GM12801 (cell line): ENCODE measurements around the gene PSEN1.

Experiments used
- CTCF ChIP-seq: IDR thresholded peaks from one replicate; pipeline ENCODE4 v1.5.1; 2011; ENCODE audit warnings: control low read depth; ENCODE audit not compliant: insufficient read length; ENCODE audit errors: extremely low read depth

Gene PSEN1

GRCh38 chr14:73176685-73177084 is 40.4 kb downstream of the PSEN1 start:
- no peak for TF ChIP-seq CTCF

GRCh38 chr14:73180385-73180805 is 44.1 kb downstream of the PSEN1 start:
- no peak for TF ChIP-seq CTCF

- no peak for TF ChIP-seq CTCF
Measured at GRCh38 chr14:73188501-73188911, 52.2 kb downstream of the PSEN1 start.

- no peak for TF ChIP-seq CTCF
Measured at GRCh38 chr14:73189651-73190050, 53.3 kb downstream of the PSEN1 start.

- TF ChIP-seq CTCF = no peak
Measured at GRCh38 chr14:73191441-73191840, 55.1 kb downstream of the PSEN1 start.

- no peak for TF ChIP-seq CTCF
Measured at GRCh38 chr14:73198253-73198652, 61.9 kb downstream of the PSEN1 start.

GRCh38 chr14:73203527-73203926 is 67.2 kb downstream of the PSEN1 start:
- TF ChIP-seq CTCF = no peak

- no peak for TF ChIP-seq CTCF
Measured at GRCh38 chr14:73207615-73208014, 71.3 kb downstream of the PSEN1 start.
